ENCODE data around the gene RPTOR.

Gene RPTOR

DNA sequence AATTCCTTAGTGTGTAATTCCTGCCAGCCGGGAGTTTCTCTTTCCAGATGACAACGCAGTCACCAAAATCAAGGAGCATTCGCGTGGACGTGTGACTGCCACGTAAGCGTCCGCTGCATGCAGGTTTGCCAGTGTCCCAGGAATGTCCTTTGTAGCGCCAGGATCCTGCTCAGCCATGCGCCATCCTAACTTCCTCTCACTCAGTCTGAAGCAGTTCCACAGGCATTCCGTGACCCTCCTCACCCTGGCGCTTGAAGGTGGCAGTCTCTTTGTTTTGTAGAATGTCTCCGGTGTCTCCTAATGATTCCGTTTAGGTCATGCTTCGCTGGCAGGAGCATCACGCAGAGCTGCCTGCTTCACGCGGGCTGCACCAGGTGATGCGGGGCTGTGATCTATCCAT lies 88.6 kb downstream of the RPTOR start:
- no peaks in the 10 kb centered on the region for H3K27me3 ChIP-seq (ENCODE audit: control insufficient read depth, insufficient read depth, low read length)
- no peaks in the 10 kb centered on the region for H3K9me3 ChIP-seq (ENCODE audit: control insufficient read depth, low read length)
- peaks cover 36% of the 10 kb centered on the region for H3K79me2 ChIP-seq
- no peaks in the 10 kb centered on the region for H3K4me1 ChIP-seq
- H3K36me3 ChIP-seq (ENCODE audit: control insufficient read depth, insufficient read depth, low read length): no peaks in the 10 kb centered on the region
- H3K9ac ChIP-seq: no peak overlapping the region
- no peak overlapping the region for H3K4me3 ChIP-seq (ENCODE audit: low read depth, low read length)
- no peak overlapping the region for H2AFZ ChIP-seq
- no peak overlapping the region for H3K4me2 ChIP-seq (ENCODE audit: low read length)
- TF ChIP-seq, protein P1, sequence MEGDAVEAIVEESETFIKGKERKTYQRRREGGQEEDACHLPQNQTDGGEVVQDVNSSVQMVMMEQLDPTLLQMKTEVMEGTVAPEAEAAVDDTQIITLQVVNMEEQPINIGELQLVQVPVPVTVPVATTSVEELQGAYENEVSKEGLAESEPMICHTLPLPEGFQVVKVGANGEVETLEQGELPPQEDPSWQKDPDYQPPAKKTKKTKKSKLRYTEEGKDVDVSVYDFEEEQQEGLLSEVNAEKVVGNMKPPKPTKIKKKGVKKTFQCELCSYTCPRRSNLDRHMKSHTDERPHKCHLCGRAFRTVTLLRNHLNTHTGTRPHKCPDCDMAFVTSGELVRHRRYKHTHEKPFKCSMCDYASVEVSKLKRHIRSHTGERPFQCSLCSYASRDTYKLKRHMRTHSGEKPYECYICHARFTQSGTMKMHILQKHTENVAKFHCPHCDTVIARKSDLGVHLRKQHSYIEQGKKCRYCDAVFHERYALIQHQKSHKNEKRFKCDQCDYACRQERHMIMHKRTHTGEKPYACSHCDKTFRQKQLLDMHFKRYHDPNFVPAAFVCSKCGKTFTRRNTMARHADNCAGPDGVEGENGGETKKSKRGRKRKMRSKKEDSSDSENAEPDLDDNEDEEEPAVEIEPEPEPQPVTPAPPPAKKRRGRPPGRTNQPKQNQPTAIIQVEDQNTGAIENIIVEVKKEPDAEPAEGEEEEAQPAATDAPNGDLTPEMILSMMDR (IDR thresholded peaks at IDR 0.05): no peak
- H3K27ac ChIP-seq: no peak overlapping the region

DNA sequence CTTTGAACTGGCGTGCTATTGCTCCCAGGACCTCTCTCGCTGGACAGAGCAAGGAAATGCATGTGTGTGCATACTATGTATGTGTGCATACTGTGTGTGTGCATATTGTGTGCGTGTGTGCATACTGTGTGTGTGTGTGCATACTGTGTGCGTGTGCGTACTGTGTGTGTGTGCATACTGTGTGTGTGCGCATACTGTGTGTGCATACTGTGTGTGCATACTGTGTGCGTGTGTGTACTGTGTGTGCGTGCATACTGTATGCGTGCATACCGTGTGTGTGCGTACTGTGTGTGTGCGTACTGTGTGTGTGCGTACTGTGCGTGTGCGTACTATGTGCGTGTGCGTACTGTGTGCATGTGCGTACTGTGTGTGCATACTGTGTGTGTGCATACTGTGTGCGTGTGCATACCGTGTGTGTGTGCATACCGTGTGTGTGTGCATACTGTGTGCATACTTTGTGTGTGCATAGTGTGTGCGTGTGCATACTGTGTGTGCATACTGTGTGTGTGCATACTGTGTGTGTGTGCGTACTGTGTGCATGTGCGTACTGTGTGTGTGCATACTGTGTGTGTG lies 89.4 kb downstream of the RPTOR start:
- Histone ChIP-seq H3K36me3 (ENCODE audit: control insufficient read depth, insufficient read depth, low read length) (no peaks in the 10 kb centered on the region), H3K4me2 (ENCODE audit: low read length) (no peak overlapping the region), H3K27me3 (ENCODE audit: control insufficient read depth, insufficient read depth, low read length) (no peaks in the 10 kb centered on the region), H3K79me2 (peaks cover 37% of the 10 kb centered on the region), H3K9ac (no peak overlapping the region), H3K27ac (no peak overlapping the region), H3K4me1 (no peaks in the 10 kb centered on the region), H3K4me3 (ENCODE audit: low read depth, low read length) (no peak overlapping the region), H3K9me3 (ENCODE audit: control insufficient read depth, low read length) (no peaks in the 10 kb centered on the region), H2AFZ (no peak overlapping the region)
- TF ChIP-seq, protein P1 (IDR thresholded peaks at IDR 0.05): no peak

DNA sequence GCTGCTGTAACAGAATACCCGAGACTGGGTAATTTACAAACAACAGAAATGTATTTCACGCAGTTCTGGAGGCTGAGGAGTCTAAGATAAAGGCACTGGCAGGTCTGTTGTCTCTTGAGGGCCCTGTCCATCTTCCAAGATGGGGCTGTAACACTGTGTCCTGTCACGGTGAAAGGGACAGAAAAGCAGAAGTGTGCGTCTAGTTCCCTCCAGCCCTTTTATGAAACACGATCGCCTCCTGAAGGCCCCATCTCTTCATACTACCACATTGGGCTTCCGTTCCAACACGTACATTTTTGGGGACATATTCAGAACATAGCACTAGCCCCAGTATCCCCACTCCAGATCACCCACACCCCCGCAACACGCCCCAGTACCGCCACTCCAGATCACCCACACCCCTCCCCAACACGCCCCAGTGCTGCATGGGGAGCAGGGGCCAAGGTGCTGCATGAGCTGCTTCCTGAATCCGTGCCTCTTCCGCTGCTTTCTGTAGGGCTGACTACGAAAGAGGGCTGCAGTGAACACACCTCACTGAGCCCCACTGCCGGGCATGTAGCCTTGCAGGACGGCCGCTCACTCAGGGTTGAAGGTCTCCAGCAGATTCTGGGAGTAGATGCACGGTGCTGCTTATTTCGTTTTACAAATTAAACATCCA lies 91.9 kb downstream of the RPTOR start:
- H3K27me3 ChIP-seq (ENCODE audit: control insufficient read depth, insufficient read depth, low read length): no peaks in the 10 kb centered on the region
- TF ChIP-seq, protein P1 (IDR thresholded peaks at IDR 0.05): no peak
- H3K27ac ChIP-seq: no peak overlapping the region

DNA sequence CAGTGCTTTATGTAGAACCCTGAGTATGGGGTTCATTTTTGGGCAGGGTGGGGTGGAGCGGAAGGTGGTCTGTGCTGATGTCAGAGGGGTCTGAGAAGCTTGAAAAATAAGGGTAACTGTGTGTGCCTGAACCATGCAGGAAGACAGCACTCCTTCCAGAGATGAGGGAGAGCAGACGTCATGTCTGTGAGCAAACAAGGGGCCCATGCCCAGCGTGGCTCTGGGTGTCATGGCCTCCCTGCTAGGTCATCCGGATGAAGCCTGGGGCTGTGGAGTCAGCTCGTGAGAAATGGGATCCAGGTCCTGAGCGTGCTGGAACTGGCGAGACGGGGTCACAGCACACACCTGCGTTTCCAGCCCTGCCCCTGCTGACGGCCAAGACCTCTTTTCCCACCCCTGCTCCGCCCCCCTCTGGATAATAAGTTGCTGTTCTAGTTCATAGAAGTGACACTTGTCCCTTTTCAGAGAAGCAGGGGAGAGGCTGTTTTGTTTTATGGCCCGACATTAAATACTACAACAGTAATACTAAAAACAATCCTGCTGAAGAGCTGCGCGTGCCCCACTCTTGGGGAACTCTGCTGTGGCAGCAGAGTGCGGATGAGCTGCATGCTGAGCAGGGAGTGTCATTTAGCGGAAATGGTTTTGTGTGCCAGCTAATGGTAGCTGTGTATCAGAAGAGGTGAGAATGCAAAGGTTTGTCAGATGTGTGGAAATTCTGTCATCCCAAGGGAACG lies 92.6 kb downstream of the RPTOR start:
- Histone ChIP-seq H3K4me3 (ENCODE audit: low read depth, low read length) (no peak overlapping the region), H2AFZ (no peak overlapping the region), H3K79me2 (peaks cover 49% of the 10 kb centered on the region), H3K9me3 (ENCODE audit: control insufficient read depth, low read length) (no peaks in the 10 kb centered on the region), H3K4me2 (ENCODE audit: low read length) (no peak overlapping the region), H3K27ac (no peak overlapping the region), H3K4me1 (no peaks in the 10 kb centered on the region), H3K9ac (no peak overlapping the region), H3K27me3 (ENCODE audit: control insufficient read depth, insufficient read depth, low read length) (no peaks in the 10 kb centered on the region), H3K36me3 (ENCODE audit: control insufficient read depth, insufficient read depth, low read length) (no peaks in the 10 kb centered on the region)
- TF ChIP-seq, protein P1 (IDR thresholded peaks at IDR 0.05): no peak

More for the DNA sequence above, 91.9 kb downstream of the RPTOR start:
- no peak overlapping the region for H2AFZ ChIP-seq
- no peaks in the 10 kb centered on the region for H3K4me1 ChIP-seq
- H3K36me3 ChIP-seq (ENCODE audit: control insufficient read depth, insufficient read depth, low read length): no peaks in the 10 kb centered on the region
- no peaks in the 10 kb centered on the region for H3K9me3 ChIP-seq (ENCODE audit: control insufficient read depth, low read length)
- peaks cover 49% of the 10 kb centered on the region for H3K79me2 ChIP-seq
- H3K4me3 ChIP-seq (ENCODE audit: low read depth, low read length): no peak overlapping the region
- no peak overlapping the region for H3K4me2 ChIP-seq (ENCODE audit: low read length)
- no peak overlapping the region for H3K9ac ChIP-seq

All from parathyroid adenoma (tissue), 2 donors.